SK-N-SH treated with all-trans-retinoic acid at 6 μM for 48 hours (cell line): ENCODE results near the gene MEF2C.

ENCODE experiments used
- ARNTL ChIP-seq: fragments of 450-650 bp; formaldehyde crosslinking; IDR thresholded peaks from 2 replicates; pipeline ENCODE4 v1.5.0; 2020; ENCODE audit warnings: low read depth, mild to moderate bottlenecking, moderate library complexity, borderline replicate concordance
- CSDC2 ChIP-seq: fragments of 250-450 bp; sonication (Bioruptor Pico); IDR thresholded peaks from 2 replicates; pipeline ENCODE4 v1.5.0; 2020; ENCODE audit warnings: mild to moderate bottlenecking, moderate library complexity
- ISL1 ChIP-seq: fragments of 250-450 bp; sonication (Bioruptor Pico); IDR thresholded peaks from 2 replicates; pipeline ENCODE4 v2.1.2; 2022; ENCODE audit warnings: mild to moderate bottlenecking, moderate library complexity
- PATZ1 ChIP-seq: fragments of 250-450 bp; sonication (Bioruptor Pico); IDR thresholded peaks from 2 replicates; pipeline ENCODE4 v1.8.0; 2020; ENCODE audit warnings: mild to moderate bottlenecking, moderate library complexity, borderline replicate concordance
- POU6F1 ChIP-seq: fragments of 250-450 bp; sonication (Bioruptor Pico); IDR thresholded peaks from 2 replicates; pipeline ENCODE4 v1.8.0; 2021; ENCODE audit warnings: low read depth, mild to moderate bottlenecking, moderate library complexity, borderline replicate concordance
- PPARA ChIP-seq: fragments of 250-450 bp; sonication (Bioruptor Pico); IDR thresholded peaks from 2 replicates; pipeline ENCODE4 v1.5.0; 2020; ENCODE audit warnings: mild to moderate bottlenecking, borderline replicate concordance
- RARB ChIP-seq: fragments of 250-450 bp; sonication (Bioruptor Pico); IDR thresholded peaks from 2 replicates; pipeline ENCODE4 v1.8.0; 2021; ENCODE audit warnings: mild to moderate bottlenecking, moderate library complexity
- TSHZ2 ChIP-seq: fragments of 250-450 bp; sonication (Bioruptor Pico); IDR thresholded peaks from 2 replicates; pipeline ENCODE4 v1.5.0; 2020; ENCODE audit warnings: mild to moderate bottlenecking, moderate library complexity
- ZFP3 ChIP-seq: fragments of 250-450 bp; sonication (Bioruptor Pico); IDR thresholded peaks from 2 replicates; pipeline ENCODE4 v1.5.0; 2020; ENCODE audit warnings: mild to moderate bottlenecking, moderate library complexity
- ZNF565 ChIP-seq: fragments of 450-650 bp; formaldehyde crosslinking; conservative IDR thresholded peaks from 2 replicates; pipeline ENCODE4 v1.5.0; 2020; ENCODE audit warnings: low read depth, mild to moderate bottlenecking, moderate library complexity
- TF ChIP-seq, protein P1 (sequence below): fragments of 250-450 bp; sonication (Bioruptor Pico); IDR thresholded peaks from 2 replicates; pipeline ENCODE4 v1.5.1; 2020; ENCODE audit warnings: low read depth, mild to moderate bottlenecking, moderate library complexity

- TF ChIP-seq PATZ1 (no peak), ZFP3 (CRISPR knock-in tag) (no peak), TSHZ2 (CRISPR knock-in tag) (no peak), PPARA (CRISPR knock-in tag) (no peak), ZNF565 (no peak), RARB (CRISPR knock-in tag) (no peak), ARNTL (CRISPR knock-in tag) (no peak), POU6F1 (no peak), ISL1 (CRISPR knock-in tag) (no peak), CSDC2 (CRISPR knock-in tag) (no peak)
- TF ChIP-seq, protein P1, sequence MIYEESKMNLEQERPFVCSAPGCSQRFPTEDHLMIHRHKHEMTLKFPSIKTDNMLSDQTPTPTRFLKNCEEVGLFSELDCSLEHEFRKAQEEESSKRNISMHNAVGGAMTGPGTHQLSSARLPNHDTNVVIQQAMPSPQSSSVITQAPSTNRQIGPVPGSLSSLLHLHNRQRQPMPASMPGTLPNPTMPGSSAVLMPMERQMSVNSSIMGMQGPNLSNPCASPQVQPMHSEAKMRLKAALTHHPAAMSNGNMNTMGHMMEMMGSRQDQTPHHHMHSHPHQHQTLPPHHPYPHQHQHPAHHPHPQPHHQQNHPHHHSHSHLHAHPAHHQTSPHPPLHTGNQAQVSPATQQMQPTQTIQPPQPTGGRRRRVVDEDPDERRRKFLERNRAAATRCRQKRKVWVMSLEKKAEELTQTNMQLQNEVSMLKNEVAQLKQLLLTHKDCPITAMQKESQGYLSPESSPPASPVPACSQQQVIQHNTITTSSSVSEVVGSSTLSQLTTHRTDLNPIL (CRISPR knock-in tag): no peak
Observed at GRCh38 chr5:88845081-88845697, 37.8 kb downstream of the MEF2C start.
